ENCODE measurements around the gene TOM1.

Gene TOM1

GRCh38 chr22:35328472-35328885, 28.8 kb downstream of the TOM1 start:
- H3K9me3 Mint-ChIP-seq = no peaks in the 10 kb centered on the region
- no peaks in the 10 kb centered on the region for H3K27me3 Mint-ChIP-seq
- H3K36me3 Mint-ChIP-seq = peaks cover 7% of the 10 kb centered on the region
- peaks cover 27% of the 10 kb centered on the region for H3K4me1 Mint-ChIP-seq
- no peak overlapping the region for H3K27ac Mint-ChIP-seq
- no peak overlapping the region for H3K4me3 Mint-ChIP-seq

- H3K4me1 Mint-ChIP-seq = peaks cover 34% of the 10 kb centered on the region
- peaks cover 9% of the 10 kb centered on the region for H3K36me3 Mint-ChIP-seq
- no peak overlapping the region for H3K27ac Mint-ChIP-seq
- no peaks in the 10 kb centered on the region for H3K27me3 Mint-ChIP-seq
- no peaks in the 10 kb centered on the region for H3K9me3 Mint-ChIP-seq
- H3K4me3 Mint-ChIP-seq = peak overlapping the region; percentile 30
These were observed 29.6 kb downstream of the TOM1 start for GRCh38 chr22:35329114-35329847.

GRCh38 chr22:35330258-35330861, 30.7 kb downstream of the TOM1 start:
- no peaks in the 10 kb centered on the region for H3K9me3 Mint-ChIP-seq
- peak overlapping the region; percentile 91 for H3K4me3 Mint-ChIP-seq
- H3K4me1 Mint-ChIP-seq = peaks cover 34% of the 10 kb centered on the region
- peak overlapping the region; percentile 98 for H3K27ac Mint-ChIP-seq
- H3K27me3 Mint-ChIP-seq = no peaks in the 10 kb centered on the region
- peaks cover 9% of the 10 kb centered on the region for H3K36me3 Mint-ChIP-seq

- H3K27ac Mint-ChIP-seq = peak overlapping the region; percentile 59
- no peaks in the 10 kb centered on the region for H3K9me3 Mint-ChIP-seq
- H3K36me3 Mint-ChIP-seq = peaks cover 8% of the 10 kb centered on the region
- H3K27me3 Mint-ChIP-seq = no peaks in the 10 kb centered on the region
- H3K4me1 Mint-ChIP-seq = peaks cover 34% of the 10 kb centered on the region
- no peak overlapping the region for H3K4me3 Mint-ChIP-seq
These were observed 32.6 kb downstream of the TOM1 start for GRCh38 chr22:35332278-35332677.

- Mint-ChIP-seq H3K4me1 (peaks cover 29% of the 10 kb centered on the region), H3K4me3 (no peak overlapping the region), H3K27ac (no peak overlapping the region), H3K36me3 (peaks cover 8% of the 10 kb centered on the region), H3K9me3 (no peaks in the 10 kb centered on the region), H3K27me3 (no peaks in the 10 kb centered on the region)
These were observed 33.5 kb downstream of the TOM1 start for GRCh38 chr22:35333220-35333619.

GRCh38 chr22:35334004-35334403, 34.3 kb downstream of the TOM1 start:
- H3K4me1 Mint-ChIP-seq = peaks cover 26% of the 10 kb centered on the region
- no peak overlapping the region for H3K27ac Mint-ChIP-seq
- H3K36me3 Mint-ChIP-seq = peaks cover 8% of the 10 kb centered on the region
- no peaks in the 10 kb centered on the region for H3K9me3 Mint-ChIP-seq
- no peak overlapping the region for H3K4me3 Mint-ChIP-seq
- H3K27me3 Mint-ChIP-seq = no peaks in the 10 kb centered on the region

- H3K4me1 Mint-ChIP-seq = peaks cover 16% of the 10 kb centered on the region
- no peaks in the 10 kb centered on the region for H3K27me3 Mint-ChIP-seq
- H3K9me3 Mint-ChIP-seq = no peaks in the 10 kb centered on the region
- no peak overlapping the region for H3K4me3 Mint-ChIP-seq
- peaks cover 13% of the 10 kb centered on the region for H3K36me3 Mint-ChIP-seq
- H3K27ac Mint-ChIP-seq = no peak overlapping the region
These were observed 35.8 kb downstream of the TOM1 start for GRCh38 chr22:35335468-35335867.

GRCh38 chr22:35335936-35336781, 36.5 kb downstream of the TOM1 start:
- H3K36me3 Mint-ChIP-seq = peaks cover 14% of the 10 kb centered on the region
- H3K27me3 Mint-ChIP-seq = no peaks in the 10 kb centered on the region
- H3K27ac Mint-ChIP-seq = no peak overlapping the region
- H3K4me1 Mint-ChIP-seq = peaks cover 9% of the 10 kb centered on the region
- no peaks in the 10 kb centered on the region for H3K9me3 Mint-ChIP-seq
- no peak overlapping the region for H3K4me3 Mint-ChIP-seq

GRCh38 chr22:35337932-35338331, 38.2 kb downstream of the TOM1 start:
- Mint-ChIP-seq H3K4me3 (no peak overlapping the region), H3K27ac (no peak overlapping the region), H3K4me1 (peaks cover 6% of the 10 kb centered on the region), H3K9me3 (no peaks in the 10 kb centered on the region), H3K36me3 (peaks cover 12% of the 10 kb centered on the region), H3K27me3 (no peaks in the 10 kb centered on the region)

- Mint-ChIP-seq H3K27ac (peak overlapping the region; percentile 35), H3K9me3 (no peaks in the 10 kb centered on the region), H3K4me1 (no peaks in the 10 kb centered on the region), H3K27me3 (no peaks in the 10 kb centered on the region), H3K36me3 (peaks cover 9% of the 10 kb centered on the region), H3K4me3 (no peak overlapping the region)
These were observed 41.6 kb downstream of the TOM1 start for GRCh38 chr22:35341090-35341874.

GRCh38 chr22:35342390-35342789, 42.7 kb downstream of the TOM1 start:
- H3K4me1 Mint-ChIP-seq = no peaks in the 10 kb centered on the region
- H3K27me3 Mint-ChIP-seq = no peaks in the 10 kb centered on the region
- H3K27ac Mint-ChIP-seq = no peak overlapping the region
- H3K4me3 Mint-ChIP-seq = no peak overlapping the region
- peaks cover 9% of the 10 kb centered on the region for H3K36me3 Mint-ChIP-seq
- H3K9me3 Mint-ChIP-seq = no peaks in the 10 kb centered on the region

GRCh38 chr22:35343664-35344550, 44.2 kb downstream of the TOM1 start:
- Mint-ChIP-seq H3K27me3 (no peaks in the 10 kb centered on the region), H3K36me3 (peaks cover 11% of the 10 kb centered on the region), H3K27ac (no peak overlapping the region), H3K4me1 (no peaks in the 10 kb centered on the region), H3K9me3 (no peaks in the 10 kb centered on the region), H3K4me3 (no peak overlapping the region)

GRCh38 chr22:35344956-35345690, 45.4 kb downstream of the TOM1 start:
- H3K27ac Mint-ChIP-seq = no peak overlapping the region

More at GRCh38 chr22:35344956-35345690, 45.4 kb downstream of the TOM1 start:
- Mint-ChIP-seq H3K4me1 (no peaks in the 10 kb centered on the region), H3K9me3 (no peaks in the 10 kb centered on the region), H3K27me3 (no peaks in the 10 kb centered on the region), H3K36me3 (peaks cover 7% of the 10 kb centered on the region), H3K4me3 (no peak overlapping the region)
